GM23248 (cell line): ENCODE measurements around the gene TRPV4.

Experiments
- EZH2 ChIP-seq: fragments of 200-600 bp; sonication (generic); IDR thresholded peaks from 2 replicates; pipeline ENCODE4 v1.6.1; 2018; ENCODE audit warnings: antibody characterized with exemption, mild to moderate bottlenecking; ENCODE audit not compliant: insufficient read depth, poor library complexity, severe bottlenecking
- EZH2phosphoT487 ChIP-seq: fragments of 200-600 bp; sonication (generic); IDR thresholded peaks from 2 replicates; pipeline ENCODE4 v1.6.1; 2018; ENCODE audit warnings: antibody characterized with exemption, moderate library complexity, mild to moderate bottlenecking, low read depth; ENCODE audit not compliant: insufficient read depth

DNA sequence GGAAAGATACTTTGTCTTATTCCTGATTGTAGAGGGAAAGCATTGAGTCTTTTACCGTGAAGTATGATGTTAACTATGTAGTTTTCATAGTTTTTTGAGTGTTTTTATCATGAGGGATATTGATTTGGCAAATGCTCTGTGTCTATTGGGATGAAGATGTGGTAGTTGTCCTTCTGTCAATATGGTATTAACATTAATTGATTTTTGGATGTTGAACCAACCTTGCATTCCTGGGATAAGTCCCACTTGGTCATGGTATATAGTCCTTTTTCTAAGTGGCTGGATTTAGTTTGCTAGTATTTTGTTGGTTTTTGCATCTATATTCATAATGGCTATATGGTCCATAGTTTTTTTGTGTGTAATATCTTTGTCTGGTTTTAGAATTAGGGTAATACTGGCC is 76.7 kb downstream of the TRPV4 start:
- TF ChIP-seq EZH2 (no peak), EZH2phosphoT487 (no peak)
